GM12892 (cell line): ENCODE results near the gene SLC18A2.

Experiments
- POLR2A ChIP-seq: IDR thresholded peaks from 2 replicates; pipeline ENCODE4 v1.6.1; 2011; ENCODE audit warnings: low read depth, low read length, control low read depth
- POLR2AphosphoS5 ChIP-seq: IDR thresholded peaks from 2 replicates; pipeline ENCODE4 v1.6.1; 2011; ENCODE audit warnings: low read depth, low read length, control low read depth
- TAF1 ChIP-seq: IDR thresholded peaks from 2 replicates; pipeline ENCODE4 v1.6.1; 2011; ENCODE audit warnings: low read depth, mild to moderate bottlenecking, control low read depth, low read length, borderline replicate concordance

DNA sequence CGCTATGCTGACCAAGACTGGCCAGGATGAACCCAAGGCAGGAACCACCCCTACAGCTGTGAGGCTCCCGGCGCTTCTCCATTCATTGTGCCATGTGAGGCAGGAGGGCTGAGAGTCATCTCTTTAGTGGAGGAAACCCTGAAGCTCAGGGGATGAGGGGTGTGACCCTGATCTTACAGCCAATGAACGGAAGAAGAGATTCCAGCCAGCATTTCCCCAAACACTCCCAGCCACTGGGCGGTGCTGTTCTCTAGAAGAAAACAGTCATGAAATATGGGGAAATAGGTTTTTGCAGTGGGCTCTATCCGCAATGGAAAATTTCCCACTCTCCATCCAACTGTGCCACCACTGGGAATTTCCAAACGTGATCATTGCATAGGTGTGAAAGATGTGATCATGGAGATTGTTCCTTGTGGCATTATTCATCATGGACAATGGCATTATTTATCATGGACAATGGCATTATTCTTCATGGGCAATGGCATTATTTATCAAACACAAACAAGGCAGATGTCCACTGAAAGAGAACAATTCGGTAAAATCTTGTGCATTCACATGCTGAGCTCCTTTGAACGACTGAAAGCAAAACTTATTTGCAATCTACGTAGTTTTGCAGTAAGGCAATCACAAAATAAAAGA lies 14.0 kb upstream of the SLC18A2 start:
- TF ChIP-seq POLR2AphosphoS5, result no peak
- no peak for TF ChIP-seq POLR2A
- no peak for TF ChIP-seq TAF1
